GM12878 (cell line): Measurements from ENCODE around the gene CPT1C. TPM values are rescaled to one million over a fixed set of nuclear protein-coding genes. Genes with fewer than 3 reads are reported as not detected.

Source experiments
- ATAC-seq: fragments of 200-7000 bp; cut with Tn5 transposase; 3 replicates; pipeline ENCODE4 v1.9.1; 2020; ENCODE audit warnings: mild to moderate bottlenecking, moderate library complexity
- BruUV-seq: library from RNA; stranded (reverse); fragments of 400-500 nt; replicated peaks from 2 replicates; lab custom pipeline; 2021; lab: Mats Ljungman, UMichigan
- CTCF ChIA-PET: fragments of 300-600 bp; sonication (Branson Sonifier 250); formaldehyde crosslinking; extraction: SDS; loops from one replicate; lab custom pipeline; 2021; ENCODE audit warnings: inconsistent platforms; lab: Yijun Ruan, JAX
- POLR2A ChIA-PET: fragments of 350-600 bp; formaldehyde crosslinking; extraction: SDS; loops from one replicate; lab custom pipeline; 2021; ENCODE audit warnings: inconsistent platforms; lab: Charles Lee
- RAD21 ChIA-PET: fragments of 300-600 bp; sonication (Branson Sonifier 250); formaldehyde crosslinking; loops from one replicate; lab custom pipeline; 2023; ENCODE audit warnings: antibody characterized with exemption; ENCODE audit not compliant: unreplicated experiment; lab: Charles Lee
- SMC1A ChIA-PET: fragments of 300-600 bp; sonication (Branson Sonifier 250); formaldehyde crosslinking; loops from one replicate; lab custom pipeline; 2023; ENCODE audit not compliant: unreplicated experiment, uncharacterized antibody; lab: Charles Lee
- DNase-seq: peaks from one replicate; pipeline ENCODE4 v3.0.0-alpha.2; 2011; ENCODE audit warnings: low read depth, low spot score
- FAIRE-seq: peaks from 3 replicates; lab custom pipeline; 2011; peaks lifted over from hg19 to GRCh38; lab: Jason Lieb, UNC
- H2AFZ ChIP-seq: 2 replicates; pipeline ENCODE4 v1.6.0; 2011; ENCODE audit warnings: low read depth, low read length, control low read depth; ENCODE audit not compliant: control insufficient read depth
- H3K27ac ChIP-seq: 2 replicates; pipeline ENCODE4 v1.5.1; 2011; ENCODE audit warnings: control low read depth; ENCODE audit not compliant: control insufficient read depth, insufficient read depth
- H3K27me3 ChIP-seq, 2 experiments: replicated peaks in 1 of 2; 2 replicates each; pipeline versions ENCODE4 v1.6.0 to v1.6.1; 2011; ENCODE audit warnings: low read length in 1 of 2; ENCODE audit not compliant: control insufficient read depth in 2 of 2, insufficient read depth in 2 of 2
- H3K36me3 ChIP-seq, 2 experiments: 2 replicates each; pipeline ENCODE4 v1.5.1; 2011; ENCODE audit warnings: low read length in 1 of 2; ENCODE audit not compliant: control insufficient read depth in 2 of 2, insufficient read depth in 2 of 2
- H3K4me1 ChIP-seq: 2 replicates; pipeline ENCODE4 v1.6.1; 2011; ENCODE audit warnings: mild to moderate bottlenecking, low read length, moderate library complexity, mixed read lengths; ENCODE audit not compliant: control insufficient read depth, insufficient read depth
- H3K4me2 ChIP-seq: 2 replicates; pipeline ENCODE4 v1.6.0; 2011; ENCODE audit warnings: control low read depth; ENCODE audit not compliant: control insufficient read depth, insufficient read depth
- H3K4me3 ChIP-seq: fragments of 200-600 bp; sonication (generic); 2 replicates; pipeline ENCODE4 v1.5.1; 2016
- H3K79me2 ChIP-seq: 2 replicates; pipeline ENCODE4 v1.6.0; 2011; ENCODE audit warnings: low read length; ENCODE audit not compliant: control insufficient read depth, insufficient read depth
- H3K9ac ChIP-seq: 2 replicates; pipeline ENCODE4 v1.8.0; 2011; ENCODE audit warnings: low read length, control low read depth, mixed read lengths; ENCODE audit not compliant: control insufficient read depth, insufficient read depth
- H3K9me3 ChIP-seq: replicated peaks from 3 replicates; pipeline ENCODE4 v1.5.1; 2011; ENCODE audit warnings: mild to moderate bottlenecking, low read length; ENCODE audit not compliant: control insufficient read depth, insufficient read depth
- H4K20me1 ChIP-seq: 2 replicates; pipeline ENCODE4 v1.6.0; 2011; ENCODE audit not compliant: control insufficient read depth, insufficient read depth
- CBX5 ChIP-seq: sonication (generic); IDR thresholded peaks from 2 replicates; pipeline ENCODE4 v1.6.1; 2016; ENCODE audit warnings: low read depth, moderate library complexity, mild to moderate bottlenecking, inconsistent platforms
- EGR1 ChIP-seq, 2 experiments: IDR thresholded peaks; 1 replicate in 1 of 2; 2 replicates in 1 of 2; pipeline ENCODE4 v1.6.1; 2011 to 2012; ENCODE audit warnings: low read depth in 2 of 2, low read length in 2 of 2, borderline replicate concordance in 1 of 2, mild to moderate bottlenecking in 1 of 2, moderate library complexity in 1 of 2
- HCFC1 ChIP-seq: fragments of 150-350 bp; IDR thresholded peaks from 2 replicates; pipeline ENCODE4 v1.6.1; 2014; ENCODE audit warnings: low read length
- KAT2A ChIP-seq: conservative IDR thresholded peaks from 2 replicates; pipeline ENCODE4 v1.6.1; 2011; ENCODE audit warnings: low read depth, low read length; ENCODE audit not compliant: control insufficient read depth
- MTA3 ChIP-seq: IDR thresholded peaks from 2 replicates; pipeline ENCODE4 v1.6.1; 2012; ENCODE audit warnings: low read length, inconsistent platforms, borderline replicate concordance
- NBN ChIP-seq: fragments of 450-650 bp; IDR thresholded peaks from 2 replicates; pipeline ENCODE4 v1.6.1; 2016
- POLR2AphosphoS5 ChIP-seq: IDR thresholded peaks from 2 replicates; pipeline ENCODE4 v1.6.1; 2011; ENCODE audit warnings: mild to moderate bottlenecking, low read length, inconsistent platforms
- SPI1 ChIP-seq: IDR thresholded peaks from 2 replicates; pipeline ENCODE4 v1.6.1; 2011; ENCODE audit warnings: low read depth, mild to moderate bottlenecking, low read length, moderate library complexity, borderline replicate concordance; ENCODE audit not compliant: insufficient read depth
- SRF ChIP-seq, 2 experiments: IDR thresholded peaks; 2 replicates each; pipeline ENCODE4 v1.6.1; 2011; ENCODE audit warnings: low read depth in 2 of 2, low read length in 2 of 2, mild to moderate bottlenecking in 1 of 2, moderate library complexity in 1 of 2
- TBL1XR1 ChIP-seq: IDR thresholded peaks from 2 replicates; pipeline ENCODE4 v1.6.1; 2012; ENCODE audit warnings: low read depth, low read length, improper control_type of control experiment
- WGBS: methylation state at CpG from one replicate; pipeline ENCODE4 v1.1.6; 2016; ENCODE audit warnings: low lambda C conversion rate; ENCODE audit not compliant: insufficient replicate concordance, insufficient coverage; ENCODE audit errors: missing lambda C conversion rate; 5-methylcytosine and 5-hydroxymethylcytosine counted together
- in situ Hi-C: fragments of 300-500 bp; cut with MboI; formaldehyde crosslinking; loops from 9 replicates; pipeline ENCODE4 v1.14.3; 2018; ENCODE audit warnings: mixed read lengths
- intact Hi-C: fragments of 100-400 bp; cut with micrococcal nuclease; formaldehyde crosslinking; loops from one replicate; pipeline ENCODE4 v1.14.2; 2022; ENCODE audit not compliant: unreplicated experiment
- polyA plus RNA-seq, 11 experiments: library from polyadenylated mRNA; depleted of rRNA in 4 of 11; unstranded in 6 of 11; stranded (reverse) in 5 of 11; fragments of >200 nt; fragmentation: Nextera tagmentation in 4 of 11; fragmentation: Illumina TruSeq in 1 of 11; extraction: Ambion mirVana in 4 of 11; extraction: Trizol in 1 of 11; gene quantifications; 1 replicate in 1 of 11; 2 replicates in 10 of 11; pipeline versions ENCODE4 v1.2.1 to v1.2.3, GENCODE V29; 2011 to 2016; ENCODE audit warnings: inconsistent platforms in 2 of 11, missing spikeins in 2 of 11, low read depth in 1 of 11
- total RNA-seq, 4 experiments: library from RNA; depleted of rRNA in 3 of 4; stranded (reverse); fragments of >200 nt in 3 of 4; fragmentation: Illumina TruSeq in 1 of 4; extraction: Trizol in 1 of 4; gene quantifications; 2 replicates each; pipeline versions ENCODE4 v1.2.1 to v1.2.3, GENCODE V29; 2013 to 2021
- TF ChIP-seq, protein P1 (sequence below): fragments of 450-650 bp; IDR thresholded peaks from 2 replicates; pipeline ENCODE4 v1.6.1; 2016; ENCODE audit warnings: mild to moderate bottlenecking

The CPT1C gene
- total and polyA plus RNA-seq, 10 of the 15 experiments (the other 5 are each of a cell fraction or from before 2014, with no cell fraction given), result 0.04 to 0.56 (median 0.21) TPM; not detected in 3

DNA sequence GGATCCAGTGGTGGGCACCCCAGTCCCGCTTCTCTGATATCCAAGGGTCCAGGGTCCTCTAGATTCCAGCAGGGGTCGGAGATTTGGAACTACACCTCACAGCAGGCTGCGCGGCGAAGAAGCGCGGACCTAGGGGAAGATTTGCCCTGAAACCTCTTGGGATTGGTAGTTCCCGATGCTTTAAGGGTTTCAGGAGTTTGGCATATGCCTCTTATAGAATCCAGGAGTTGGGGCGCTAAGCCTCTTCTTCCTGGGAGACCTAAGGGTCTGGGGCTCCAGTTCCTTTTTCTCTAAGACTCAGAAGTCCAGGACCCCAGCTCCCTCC lies 24.8 kb upstream of the CPT1C start:
- CTCF ChIA-PET, result interaction anchor here (0.7 to 5.5 kb wide), 6 partner anchors 10 to 96 kb away, joined by 3 to 80 read pairs (median 8); partner anchors contain the start of genes PRMT1, PRRG2, RRAS and SCAF1
- in situ Hi-C loops, result loop anchor here (5.0 kb wide), 1 partner anchor 169 kb away; the partner anchor contains the start of gene RPS11

DNA sequence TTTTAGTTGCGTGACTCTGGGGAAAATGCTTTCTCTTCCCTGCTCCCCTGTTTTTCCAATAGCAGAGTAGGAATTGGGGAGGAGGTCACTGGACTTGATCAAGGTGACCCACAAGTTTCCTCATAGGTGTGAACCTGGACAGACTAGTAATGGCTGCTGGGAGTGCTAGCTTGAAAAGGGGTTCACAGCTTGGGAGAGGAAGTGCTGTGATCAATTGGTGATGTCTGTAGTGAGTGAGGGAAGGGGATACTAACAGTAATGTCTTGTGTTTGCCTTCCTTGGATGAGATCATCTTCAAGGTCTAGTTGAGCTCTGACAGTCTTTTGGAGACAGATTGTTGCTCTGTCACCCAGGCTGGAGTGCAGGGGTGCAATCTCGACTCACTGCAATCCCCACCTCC lies 23.4 kb upstream of the CPT1C start:
- Histone ChIP-seq H3K4me2 (peak overlapping the region; percentile 81; the same call in 1 of the 2 replicates), H3K9ac (peak overlapping the region; percentile 97; the same call in 1 of the 2 replicates), H3K79me2 (peaks cover 35% of the 10 kb centered on the region), H3K27ac (no peak overlapping the region), H3K36me3 (peaks cover 6 to 7% of the 10 kb centered on the region in 2 experiments), H2AFZ (no peak overlapping the region), H3K9me3 (no peaks in the 10 kb centered on the region), H3K27me3 (no peaks in the 10 kb centered on the region)
- DNase-seq (no peak), FAIRE-seq (no peak)
- CTCF ChIA-PET, result interaction anchor here (1.1 to 5.5 kb wide), 3 partner anchors 8 to 27 kb away, joined by 3 to 80 read pairs (median 5); partner anchors contain the start of genes PRMT1 and RRAS
- BruUV-seq, result no TSS peak
- intact Hi-C loops, result no loop called here
- WGBS, result 95% methylated on average over 2 of the region's 2 CpGs
- SMC1A ChIA-PET, result no interaction called here
- POLR2A ChIA-PET, result interaction anchor here (0.5 to 6.0 kb wide), 4 partner anchors 9 to 206 kb away, joined by 3 to 126 read pairs (median 7); partner anchors contain the start of genes PRMT1 and RRAS
- TF ChIP-seq SRF (IDR thresholded peaks at IDR 0.05; ENCODE audit: low read depth in 2 of 2, low read length in 2 of 2), result peak in 1 of 2 experiments; percentile 79; a peak in 2 of 4 replicates
- TF ChIP-seq KAT2A, result no peak
- TF ChIP-seq POLR2AphosphoS5, result no peak
- no peak for TF ChIP-seq TBL1XR1
- no peak for TF ChIP-seq CBX5
- TF ChIP-seq, protein P1, sequence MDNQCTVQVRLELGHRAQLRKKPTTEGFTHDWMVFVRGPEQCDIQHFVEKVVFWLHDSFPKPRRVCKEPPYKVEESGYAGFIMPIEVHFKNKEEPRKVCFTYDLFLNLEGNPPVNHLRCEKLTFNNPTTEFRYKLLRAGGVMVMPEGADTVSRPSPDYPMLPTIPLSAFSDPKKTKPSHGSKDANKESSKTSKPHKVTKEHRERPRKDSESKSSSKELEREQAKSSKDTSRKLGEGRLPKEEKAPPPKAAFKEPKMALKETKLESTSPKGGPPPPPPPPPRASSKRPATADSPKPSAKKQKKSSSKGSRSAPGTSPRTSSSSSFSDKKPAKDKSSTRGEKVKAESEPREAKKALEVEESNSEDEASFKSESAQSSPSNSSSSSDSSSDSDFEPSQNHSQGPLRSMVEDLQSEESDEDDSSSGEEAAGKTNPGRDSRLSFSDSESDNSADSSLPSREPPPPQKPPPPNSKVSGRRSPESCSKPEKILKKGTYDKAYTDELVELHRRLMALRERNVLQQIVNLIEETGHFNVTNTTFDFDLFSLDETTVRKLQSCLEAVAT, result peak; percentile 99
- peak; percentile 58; the same call in 1 of the 2 replicates for TF ChIP-seq SPI1
- TF ChIP-seq EGR1 (IDR thresholded peaks at IDR 0.05; ENCODE audit: borderline replicate concordance in 1 of 2, low read depth in 2 of 2, low read length in 2 of 2), result no peak
- TF ChIP-seq NBN, result no peak
- TF ChIP-seq, all 136 proteins: peak for 3
- in situ Hi-C loops, result loop anchor here (5.0 kb wide), 1 partner anchor 170 kb away; the partner anchor contains the start of gene RPS11
- no peak for ATAC-seq
- peaks cover 4% of the 10 kb centered on the region for H4K20me1 ChIP-seq
- H3K4me1 ChIP-seq, result peaks cover 21% of the 10 kb centered on the region
- H3K4me3 ChIP-seq, result peak overlapping the region; percentile 99; the same call in 1 of the 2 replicates
- RAD21 ChIA-PET, result interaction anchor here (0.6 to 1.4 kb wide), 3 partner anchors 13 to 27 kb away, joined by 4 to 7 read pairs (median 4); partner anchors contain the start of gene RRAS

More for the DNA sequence above, 24.8 kb upstream of the CPT1C start:
- Histone ChIP-seq H2AFZ (peak overlapping the region; percentile 68), H3K79me2 (peaks cover 36% of the 10 kb centered on the region), H4K20me1 (peaks cover 4% of the 10 kb centered on the region), H3K4me3 (peak overlapping the region; percentile 99), H3K4me1 (peaks cover 14% of the 10 kb centered on the region), H3K36me3 (peaks cover 12 to 15% of the 10 kb centered on the region in 2 experiments), H3K27me3 (no peaks in the 10 kb centered on the region), H3K9me3 (no peaks in the 10 kb centered on the region), H3K4me2 (peak overlapping the region; percentile 81), H3K9ac (peak overlapping the region; percentile 97), H3K27ac (peak overlapping the region; percentile 88)
- no peak for DNase-seq
- no peak for FAIRE-seq
- under 1% methylated on average over 9 of the region's 9 CpGs for WGBS
- POLR2A ChIA-PET, result interaction anchor here (0.6 to 6.0 kb wide), 5 partner anchors 11 to 528 kb away, joined by 6 to 126 read pairs (median 7); partner anchors contain the start of genes AP2A1, NOSIP, PRMT1 and PRRG2
- BruUV-seq, result TSS peak; percentile 77
- RAD21 ChIA-PET, result interaction anchor here (1.0 to 3.4 kb wide), 4 partner anchors 9 to 76 kb away, joined by 5 to 34 read pairs (median 8); partner anchors contain the start of genes PRMT1, RRAS and SCAF1
- ATAC-seq, result peak; percentile 6; the same call in 2 of the 3 replicates
- TF ChIP-seq MTA3, result no peak
- TF ChIP-seq HCFC1, result peak; percentile 8; the same call in 1 of the 2 replicates
- intact Hi-C loops, result no loop called here
- SMC1A ChIA-PET, result interaction anchor here (1.1 to 2.2 kb wide), 4 partner anchors 11 to 26 kb away, joined by 4 to 9 read pairs (median 6); partner anchors contain the start of gene RRAS
